Sigmoid colon (tissue), 4 donors: ENCODE measurements around the gene LEMD2.

Source experiments
- CTCF ChIP-seq, 4 experiments: fragments of 450-650 bp in 3 of 4; fragments of 200-600 bp in 1 of 4; IDR thresholded peaks; one replicate each; pipeline ENCODE4 v1.5.1; 2016 to 2019; ENCODE audit warnings: antibody characterized with exemption in 4 of 4, mild to moderate bottlenecking in 3 of 4, moderate library complexity in 2 of 4
- POLR2A ChIP-seq, 2 donors: fragments of 450-650 bp; IDR thresholded peaks; one replicate each; pipeline ENCODE4 v1.6.1; 2016; ENCODE audit warnings: antibody characterized with exemption in 2 of 2, mild to moderate bottlenecking in 2 of 2, moderate library complexity in 2 of 2
- POLR2AphosphoS5 ChIP-seq, 4 donors: sonication (generic); formaldehyde crosslinking; IDR thresholded peaks; one replicate each; pipeline ENCODE4 v1.6.1; 2017; ENCODE audit warnings: antibody characterized with exemption in 4 of 4

- TF ChIP-seq CTCF (IDR thresholded peaks at IDR 0.05) = no peak
- TF ChIP-seq POLR2AphosphoS5 (IDR thresholded peaks at IDR 0.05) = no peak
- no peak for TF ChIP-seq POLR2A (IDR thresholded peaks at IDR 0.05)
Observed at GRCh38 chr6:33732385-33732784, 56.5 kb downstream of the LEMD2 start.
